ENCODE measurements around the gene SLC41A3.

- TF ChIP-seq CTCF (IDR thresholded peaks at IDR 0.05) (no peak), POLR2A (IDR thresholded peaks at IDR 0.05) (no peak)
Measured at GRCh38 chr3:126111126-126111551, 27.2 kb upstream of the SLC41A3 start.

All from heart left ventricle (tissue), 13 donors.